Activated CD4-positive, alpha-beta T cell treated with anti-CD3 and anti-CD28 coated beads, Interleukin-2, amount 50 U/mL, for 48 hours (primary cell): ENCODE results near the gene NRSN2.

ENCODE experiments used
- DNase-seq, 2 experiments: peaks; one replicate each; pipeline ENCODE4 v3.0.0-alpha.2; 2020

Gene NRSN2

GRCh38 chr20:346640-347316 lies at the start of gene NRSN2:
Gene NRSN2, plus strand, starts transcription at chr20:347111. Its CDS starts 2,533 bp downstream, at chr20:349644.
- DNase-seq = peak; percentile 41 to 53

- DNase-seq = peak; percentile 47 to 61
These were observed 48.8 kb upstream of the NRSN2 start for GRCh38 chr20:297925-298775.

- DNase-seq = no peak
These were observed 48.0 kb upstream of the NRSN2 start for GRCh38 chr20:298776-299391.

- DNase-seq = no peak
These were observed 46.4 kb upstream of the NRSN2 start for GRCh38 chr20:300345-300990.

- peak in 1 of 2 experiments; percentile 37 for DNase-seq
These were observed 44.7 kb upstream of the NRSN2 start for GRCh38 chr20:301886-302848.

GRCh38 chr20:305745-306144 lies 41.2 kb upstream of the NRSN2 start:
- no peak for DNase-seq

- no peak for DNase-seq
These were observed 38.4 kb upstream of the NRSN2 start for GRCh38 chr20:308427-309038.

GRCh38 chr20:309306-309840 lies 37.5 kb upstream of the NRSN2 start:
- DNase-seq = no peak

GRCh38 chr20:309841-310644 lies 36.9 kb upstream of the NRSN2 start:
- DNase-seq = peak; percentile 82 to 88

- no peak for DNase-seq
These were observed 36.3 kb upstream of the NRSN2 start for GRCh38 chr20:310645-311044.

- no peak for DNase-seq
These were observed 35.3 kb upstream of the NRSN2 start for GRCh38 chr20:311609-312008.

- no peak for DNase-seq
These were observed 34.8 kb upstream of the NRSN2 start for GRCh38 chr20:312067-312466.

GRCh38 chr20:312866-313265 lies 34.0 kb upstream of the NRSN2 start:
- DNase-seq = no peak

- DNase-seq = no peak
These were observed 33.5 kb upstream of the NRSN2 start for GRCh38 chr20:313402-313801.

- DNase-seq = no peak
These were observed 33.0 kb upstream of the NRSN2 start for GRCh38 chr20:313948-314347.

- no peak for DNase-seq
These were observed 30.4 kb upstream of the NRSN2 start for GRCh38 chr20:316316-317068.

GRCh38 chr20:324177-325044 lies 22.5 kb upstream of the NRSN2 start:
- DNase-seq = peak; percentile 92 to 94

- DNase-seq = peak; percentile 97 to 98
These were observed 21.6 kb upstream of the NRSN2 start, which contains the start of gene SOX12 for GRCh38 chr20:325045-325888. Gene SOX12, plus strand, starts transcription at chr20:325552. Its CDS starts 373 bp downstream, at chr20:325925.
